Liver (tissue), 9 donors: Measurements from ENCODE around the gene RNPS1. TPM values are rescaled to one million over a fixed set of nuclear protein-coding genes. Genes with fewer than 3 reads are reported as not detected.

Experiments used
- DNase-seq: peaks from one replicate; pipeline ENCODE4 v3.0.0-alpha.2; 2017; ENCODE audit warnings: low spot score
- H3K27ac ChIP-seq, 2 donors: one replicate each; pipeline ENCODE4 v1.7.0; 2013; ENCODE audit warnings: inconsistent platforms in 2 of 2, low read length in 2 of 2, control low read depth in 1 of 2, low read depth in 1 of 2, mild to moderate bottlenecking in 1 of 2
- H3K27me3 ChIP-seq, 4 donors: one replicate each; pipeline versions ENCODE4 v1.6.1 to v1.7.0; 2013; ENCODE audit warnings: low read length in 3 of 4, inconsistent platforms in 1 of 4, mild to moderate bottlenecking in 1 of 4, moderate library complexity in 1 of 4; ENCODE audit not compliant: control insufficient read depth in 4 of 4, insufficient read depth in 4 of 4
- H3K36me3 ChIP-seq, 4 donors: one replicate each; pipeline versions ENCODE4 v1.6.1 to v1.7.0; 2013; ENCODE audit warnings: low read length in 3 of 4, mild to moderate bottlenecking in 3 of 4, low read depth in 1 of 4, moderate library complexity in 1 of 4; ENCODE audit not compliant: control insufficient read depth in 4 of 4, insufficient read depth in 3 of 4
- H3K4me1 ChIP-seq, 4 donors: one replicate each; pipeline versions ENCODE4 v1.6.1 to v1.7.0; 2013; ENCODE audit warnings: low read length in 3 of 4, mild to moderate bottlenecking in 3 of 4, moderate library complexity in 1 of 4; ENCODE audit not compliant: control insufficient read depth in 4 of 4, insufficient read depth in 4 of 4
- H3K4me3 ChIP-seq, 3 donors: one replicate each; pipeline versions ENCODE4 v1.6.1 to v1.7.0; 2013; ENCODE audit warnings: low read length in 3 of 3, control low read depth in 1 of 3, low read depth in 1 of 3, mild to moderate bottlenecking in 1 of 3
- H3K9ac ChIP-seq, 2 donors: one replicate each; pipeline ENCODE4 v1.7.0; 2013; ENCODE audit warnings: low read length in 2 of 2, mild to moderate bottlenecking in 2 of 2, moderate library complexity in 2 of 2, control low read depth in 1 of 2, low read depth in 1 of 2
- H3K9me3 ChIP-seq, 4 donors: one replicate each; pipeline versions ENCODE4 v1.6.1 to v1.7.0; 2013; ENCODE audit warnings: low read length in 3 of 4; ENCODE audit not compliant: control insufficient read depth in 4 of 4
- ATF3 ChIP-seq: IDR thresholded peaks from 2 replicates; pipeline ENCODE4 v1.6.1; 2016; ENCODE audit warnings: antibody characterized with exemption
- CTCF ChIP-seq: fragments of 150-350 bp; IDR thresholded peaks from 2 replicates; pipeline ENCODE4 v1.5.1; 2017; ENCODE audit warnings: improper control_type of control experiment, low read depth, low read length; ENCODE audit not compliant: missing input control
- EGR1 ChIP-seq, 2 donors: IDR thresholded peaks; 2 replicates each; pipeline ENCODE4 v1.6.1; 2016 to 2018; ENCODE audit warnings: antibody characterized with exemption in 2 of 2, low read depth in 2 of 2
- FOXA2 ChIP-seq: IDR thresholded peaks from 2 replicates; pipeline ENCODE4 v1.6.1; 2016; ENCODE audit warnings: antibody characterized with exemption
- GABPA ChIP-seq, 2 donors: IDR thresholded peaks in 1 of 2; conservative IDR thresholded peaks in 1 of 2; 2 replicates each; pipeline ENCODE4 v1.6.1; 2016; ENCODE audit warnings: antibody characterized with exemption in 2 of 2, mild to moderate bottlenecking in 1 of 2, moderate library complexity in 1 of 2
- HNF4A ChIP-seq, 2 donors: conservative IDR thresholded peaks; 2 replicates each; pipeline ENCODE4 v1.6.1; 2016; ENCODE audit warnings: antibody characterized with exemption in 2 of 2, mild to moderate bottlenecking in 2 of 2
- HNF4G ChIP-seq: IDR thresholded peaks from 2 replicates; pipeline ENCODE4 v1.6.1; 2016; ENCODE audit warnings: antibody characterized with exemption
- JUND ChIP-seq, 2 donors: IDR thresholded peaks; 2 replicates each; pipeline ENCODE4 v1.6.1; 2016; ENCODE audit warnings: antibody characterized with exemption in 2 of 2
- MAX ChIP-seq: IDR thresholded peaks from 2 replicates; pipeline ENCODE4 v1.6.1; 2016; ENCODE audit warnings: antibody characterized with exemption
- RAD21 ChIP-seq, 2 donors: IDR thresholded peaks; 2 replicates each; pipeline ENCODE4 v1.6.1; 2016; ENCODE audit warnings: antibody characterized with exemption in 2 of 2, mild to moderate bottlenecking in 2 of 2
- REST ChIP-seq: IDR thresholded peaks from 2 replicates; pipeline ENCODE4 v1.6.1; 2016; ENCODE audit warnings: antibody characterized with exemption, mild to moderate bottlenecking
- RXRA ChIP-seq, 2 donors: IDR thresholded peaks; 2 replicates each; pipeline ENCODE4 v1.6.1; 2017 to 2018; ENCODE audit warnings: antibody characterized with exemption in 2 of 2, mild to moderate bottlenecking in 1 of 2
- SP1 ChIP-seq: IDR thresholded peaks from 2 replicates; pipeline ENCODE4 v1.6.1; 2018; ENCODE audit warnings: antibody characterized with exemption, mild to moderate bottlenecking
- TAF1 ChIP-seq: conservative IDR thresholded peaks from 2 replicates; pipeline ENCODE4 v1.6.1; 2016; ENCODE audit warnings: antibody characterized with exemption, mild to moderate bottlenecking
- YY1 ChIP-seq: IDR thresholded peaks from 2 replicates; pipeline ENCODE4 v1.6.1; 2016; ENCODE audit warnings: antibody characterized with exemption, mild to moderate bottlenecking
- ZBTB33 ChIP-seq: IDR thresholded peaks from 2 replicates; pipeline ENCODE4 v1.6.1; 2016; ENCODE audit warnings: antibody characterized with exemption
- WGBS: extraction: QIAGEN DNeasy Blood & Tissue Kit; methylation state at CpG from one replicate; pipeline ENCODE4 v1.1.7; 2013; 5-methylcytosine and 5-hydroxymethylcytosine counted together
- polyA plus RNA-seq, 2 donors: library from polyadenylated mRNA; stranded (reverse) in 1 of 2; unstranded in 1 of 2; fragments of 200-250 nt in 1 of 2; fragments of >200 nt in 1 of 2; fragmentation: Nextera tagmentation in 1 of 2; extraction: Ambion mirVana in 1 of 2; gene quantifications; one replicate each; pipeline versions ENCODE4 v1.2.1 to v1.2.3, GENCODE V29; 2013 to 2015
- total RNA-seq, 2 donors: library from RNA; depleted of rRNA; stranded (reverse); fragments of >200 nt; gene quantifications; one replicate each; pipeline ENCODE4 v1.2.3, GENCODE V29; 2014
- donor health status: healthy.
- donor health status: healthy.
- donor health status: healthy.
- donor health status: healthy.
- donor health status: healthy.

RNPS1 gene
- total and polyA plus RNA-seq, 4 donors, result 31.3 to 38.2 (median 36.7) TPM

- TF ChIP-seq GABPA (IDR thresholded peaks at IDR 0.05 in 1 of 2, conservative IDR thresholded peaks at IDR 0.05 in 1 of 2), result no peak
- no peak for TF ChIP-seq RXRA (IDR thresholded peaks at IDR 0.05)
- no peak for TF ChIP-seq MAX
- no peak for TF ChIP-seq HNF4A (conservative IDR thresholded peaks at IDR 0.05)
- no peak for TF ChIP-seq ZBTB33
- TF ChIP-seq TAF1, result no peak
- TF ChIP-seq SP1, result no peak
- TF ChIP-seq ATF3, result no peak
- TF ChIP-seq JUND (IDR thresholded peaks at IDR 0.05), result no peak
- TF ChIP-seq FOXA2, result no peak
- no peak for TF ChIP-seq YY1
- no peak for TF ChIP-seq REST
- H3K4me3 ChIP-seq, result no peak overlapping the region
- no peak overlapping the region for H3K9ac ChIP-seq
- 85% methylated on average over 30 of the region's 30 CpGs for WGBS
- DNase-seq, result no peak
- H3K4me1 ChIP-seq, result no peaks in the 10 kb centered on the region
- H3K36me3 ChIP-seq, result no peaks in the 10 kb centered on the region
- H3K9me3 ChIP-seq, result no peaks in the 10 kb centered on the region
- no peak overlapping the region for H3K27ac ChIP-seq
- H3K27me3 ChIP-seq, result no peaks in the 10 kb centered on the region
Observed at GRCh38 chr16:2308089-2308962, 40.4 kb upstream of the RNPS1 start.

- Histone ChIP-seq H3K4me3 (no peak overlapping the region), H3K27me3 (no peaks in the 10 kb centered on the region), H3K27ac (no peak overlapping the region), H3K4me1 (no peaks in the 10 kb centered on the region), H3K9me3 (no peaks in the 10 kb centered on the region), H3K36me3 (no peaks in the 10 kb centered on the region), H3K9ac (no peak overlapping the region)
- 60% methylated on average over 10 of the region's 10 CpGs for WGBS
- DNase-seq, result no peak
- TF ChIP-seq SP1, result no peak
- TF ChIP-seq EGR1 (IDR thresholded peaks at IDR 0.05; ENCODE audit: low read depth in 2 of 2), result no peak
- no peak for TF ChIP-seq CTCF
- no peak for TF ChIP-seq MAX
- no peak for TF ChIP-seq TAF1
- TF ChIP-seq GABPA (IDR thresholded peaks at IDR 0.05 in 1 of 2, conservative IDR thresholded peaks at IDR 0.05 in 1 of 2), result no peak
- no peak for TF ChIP-seq YY1
- no peak for TF ChIP-seq RAD21 (IDR thresholded peaks at IDR 0.05)
- no peak for TF ChIP-seq HNF4G
- TF ChIP-seq JUND (IDR thresholded peaks at IDR 0.05), result no peak
Observed at GRCh38 chr16:2299915-2300192, 31.9 kb upstream of the RNPS1 start.
